ENCODE data around the gene QKI.

GRCh38 chr6:163520956-163521355 is 106.4 kb downstream of the QKI start:
- no peak for TF ChIP-seq CTCF (IDR thresholded peaks at IDR 0.05; ENCODE audit: borderline replicate concordance, extremely low read depth, low read length, poor library complexity, severe bottlenecking)
- no peak for TF ChIP-seq EZH2 (IDR thresholded peaks at IDR 0.05; ENCODE audit: borderline replicate concordance, low read depth, low read length, severe bottlenecking)

Data from DND-41 (cell line).